ENCODE results near the gene OR2B2. TPM values are rescaled to one million over a fixed set of nuclear protein-coding genes. Genes with fewer than 3 reads are reported as not detected.

The OR2B2 gene
- total RNA-seq, 1 donor from 2014 or later: not detected

GRCh38 chr6:27897580-27898206 lies 14.5 kb downstream of the OR2B2 start:
- DNase-seq (no peak), ATAC-seq (ENCODE audit: low read depth) (no peak)
- no peak for TF ChIP-seq CTCF (IDR thresholded peaks at IDR 0.05)
- CTCF ChIA-PET: interaction anchor here (0.6 to 5.6 kb wide), 6 partner anchors 26 to 458 kb away, joined by 3 to 70 read pairs (median 29); a partner anchor contains a TSS
- Mint-ChIP-seq H3K4me3 (no peak overlapping the region), H3K4me1 (peaks cover 14% of the 10 kb centered on the region), H3K9me3 (no peaks in the 10 kb centered on the region), H3K27ac (no peak overlapping the region), H3K36me3 (ENCODE audit: low read depth) (peaks cover 11% of the 10 kb centered on the region), H3K27me3 (peaks cover 1% of the 10 kb centered on the region)
- POLR2A ChIA-PET: interaction anchor here (0.8 to 6.5 kb wide), 5 partner anchors 28 to 752 kb away, joined by 3 to 626 read pairs (median 152); a partner anchor contains a TSS
- intact Hi-C loops (cut with micrococcal nuclease): loop anchor here (10.0 kb wide), 2 partner anchors 943 to 1117 kb away; no protein-coding TSS in a partner anchor

GRCh38 chr6:27896398-27896796 lies 15.8 kb downstream of the OR2B2 start:
- Mint-ChIP-seq H3K36me3 (ENCODE audit: low read depth) (peaks cover 9% of the 10 kb centered on the region), H3K27ac (no peak overlapping the region), H3K9me3 (no peaks in the 10 kb centered on the region), H3K4me1 (peaks cover 17% of the 10 kb centered on the region), H3K4me3 (no peak overlapping the region), H3K27me3 (no peaks in the 10 kb centered on the region)
- ChIA-PET POLR2A (interaction anchor here (1.5 to 6.5 kb wide), 11 partner anchors 27 to 763 kb away, joined by 3 to 626 read pairs (median 85); partner anchors contain the start of gene ZKSCAN8), CTCF (interaction anchor here (0.6 to 5.6 kb wide), 21 partner anchors 22 to 769 kb away, joined by 3 to 70 read pairs (median 9); a partner anchor contains a TSS)
- intact Hi-C loops (cut with micrococcal nuclease): loop anchor here (10.0 kb wide), 2 partner anchors 942 to 1118 kb away; no protein-coding TSS in a partner anchor
- DNase-seq (no peak), ATAC-seq (ENCODE audit: low read depth) (no peak)
- TF ChIP-seq CTCF (IDR thresholded peaks at IDR 0.05): no peak

GRCh38 chr6:27894839-27895762 lies 17.1 kb downstream of the OR2B2 start:
- POLR2A ChIA-PET: interaction anchor here (0.6 to 6.5 kb wide), 32 partner anchors 26 to 1874 kb away, joined by 3 to 626 read pairs (median 16); partner anchors contain the start of gene ZKSCAN8
- intact Hi-C loops (cut with micrococcal nuclease): loop anchor here (1.0 to 10.0 kb wide), 16 partner anchors 76 to 1583 kb away; partner anchors contain the start of gene POM121L2
- H3K36me3 Mint-ChIP-seq (ENCODE audit: low read depth): peaks cover 9% of the 10 kb centered on the region
- H3K4me1 Mint-ChIP-seq: peaks cover 27% of the 10 kb centered on the region
- no peak for TF ChIP-seq CTCF (IDR thresholded peaks at IDR 0.05)
- H3K27ac Mint-ChIP-seq: no peak overlapping the region
- H3K4me3 Mint-ChIP-seq: no peak overlapping the region
- H3K9me3 Mint-ChIP-seq: no peaks in the 10 kb centered on the region
- DNase-seq (peak; percentile 44), ATAC-seq (ENCODE audit: low read depth) (peak; percentile 34)
- CTCF ChIA-PET: interaction anchor here (0.6 to 5.6 kb wide), 27 partner anchors 10 to 768 kb away, joined by 3 to 70 read pairs (median 6); a partner anchor contains a TSS
- H3K27me3 Mint-ChIP-seq: no peaks in the 10 kb centered on the region

GRCh38 chr6:27893836-27894807 lies 18.1 kb downstream of the OR2B2 start:
- POLR2A ChIA-PET: interaction anchor here (0.5 to 6.5 kb wide), 55 partner anchors 8 to 1873 kb away, joined by 3 to 626 read pairs (median 12); partner anchors contain the start of genes HFE, ZKSCAN8, ZNF184 and ZNF391
- H3K9me3 Mint-ChIP-seq: no peaks in the 10 kb centered on the region
- H3K36me3 Mint-ChIP-seq (ENCODE audit: low read depth): peaks cover 9% of the 10 kb centered on the region
- TF ChIP-seq CTCF (IDR thresholded peaks at IDR 0.05): no peak
- H3K4me1 Mint-ChIP-seq: peaks cover 32% of the 10 kb centered on the region
- no peak overlapping the region for H3K27ac Mint-ChIP-seq
- ATAC-seq (ENCODE audit: low read depth): peak; percentile 8
- H3K4me3 Mint-ChIP-seq: no peak overlapping the region
- no peaks in the 10 kb centered on the region for H3K27me3 Mint-ChIP-seq
- intact Hi-C loops (cut with micrococcal nuclease): loop anchor here (1.0 to 10.0 kb wide), 18 partner anchors 22 to 1873 kb away; partner anchors contain the start of gene ABT1
- DNase-seq: peak; percentile 58
- CTCF ChIA-PET: interaction anchor here (0.6 to 5.6 kb wide), 26 partner anchors 21 to 767 kb away, joined by 3 to 70 read pairs (median 6); a partner anchor contains a TSS

All from activated B cell treated with CpG ODN at 0.5 μM for 24 hours (primary cell).